Spleen (tissue), 3 donors: ENCODE results near the gene HMSD.

ENCODE experiments used
- POLR2A ChIP-seq, 3 donors: fragments of 450-650 bp; IDR thresholded peaks; one replicate each; pipeline ENCODE4 v1.5.1; 2017; ENCODE audit warnings: antibody characterized with exemption in 3 of 3, mild to moderate bottlenecking in 1 of 3
- POLR2AphosphoS5 ChIP-seq, 3 donors: sonication (generic); formaldehyde crosslinking; IDR thresholded peaks; one replicate each; pipeline ENCODE4 v1.5.1; 2017; ENCODE audit warnings: antibody characterized with exemption in 3 of 3

- TF ChIP-seq POLR2AphosphoS5 (IDR thresholded peaks at IDR 0.05) (no peak), POLR2A (IDR thresholded peaks at IDR 0.05) (no peak)
Observed at GRCh38 chr18:63924551-63924950, 24.6 kb upstream of the HMSD start.
